ENCODE data around the gene MTMR4.
"Not testable (repeated sequence)": the region's sequence is repeated elsewhere in the genome, so short reads cannot be mapped to it uniquely, and the experiment has no call there.

The MTMR4 gene

GRCh38 chr17:58513965-58514769 lies at the start of gene MTMR4:
Gene MTMR4, minus strand, starts transcription at chr17:58514638. Its CDS starts 231 bp downstream, at chr17:58514407.
- peak; percentile 3 to 6 for ATAC-seq

GRCh38 chr17:58560511-58560910 lies 46.1 kb upstream of the MTMR4 start:
- ATAC-seq: no peak

GRCh38 chr17:58557981-58558380 lies 43.5 kb upstream of the MTMR4 start:
- no peak for ATAC-seq

GRCh38 chr17:58556833-58557250 lies 42.4 kb upstream of the MTMR4 start:
- ATAC-seq: no peak

- not testable (repeated sequence) for ATAC-seq
Measured at GRCh38 chr17:58555109-58555508, 40.7 kb upstream of the MTMR4 start.

GRCh38 chr17:58541249-58541648 lies 26.8 kb upstream of the MTMR4 start:
- no peak for ATAC-seq

GRCh38 chr17:58539698-58540097 lies 25.3 kb upstream of the MTMR4 start:
- ATAC-seq: no peak

GRCh38 chr17:58538811-58539409 lies 24.5 kb upstream of the MTMR4 start:
- no peak for ATAC-seq

GRCh38 chr17:58537266-58537665 lies 22.8 kb upstream of the MTMR4 start:
- ATAC-seq: no peak

GRCh38 chr17:58536542-58536941 lies 22.1 kb upstream of the MTMR4 start:
- ATAC-seq: no peak

GRCh38 chr17:58535431-58535830 lies 21.0 kb upstream of the MTMR4 start:
- no peak for ATAC-seq

GRCh38 chr17:58534901-58535421 lies 20.5 kb upstream of the MTMR4 start:
- no peak for ATAC-seq

- no peak for ATAC-seq
Measured at GRCh38 chr17:58534331-58534730, 19.9 kb upstream of the MTMR4 start.

- ATAC-seq: no peak
Measured at GRCh38 chr17:58533616-58534188, 19.3 kb upstream of the MTMR4 start.

GRCh38 chr17:58532555-58532951 lies 18.1 kb upstream of the MTMR4 start:
- no peak for ATAC-seq

GRCh38 chr17:58531661-58532554 lies 17.5 kb upstream of the MTMR4 start:
- peak; percentile 87 to 91 for ATAC-seq

- ATAC-seq: no peak
Measured at GRCh38 chr17:58531122-58531521, 16.7 kb upstream of the MTMR4 start.

GRCh38 chr17:58530655-58531054 lies 16.2 kb upstream of the MTMR4 start:
- ATAC-seq: no peak

- ATAC-seq: no peak
Measured at GRCh38 chr17:58529275-58529674, 14.8 kb upstream of the MTMR4 start.

- no peak for ATAC-seq
Measured at GRCh38 chr17:58528443-58528842, 14.0 kb upstream of the MTMR4 start.

GRCh38 chr17:58527949-58528348 lies 13.5 kb upstream of the MTMR4 start:
- no peak for ATAC-seq

GRCh38 chr17:58527306-58527705 lies 12.9 kb upstream of the MTMR4 start:
- ATAC-seq: no peak

- ATAC-seq: no peak
Measured at GRCh38 chr17:58525239-58525638, 10.8 kb upstream of the MTMR4 start.
